SK-N-SH (cell line): ENCODE data around the gene CAMK4. TPM values are rescaled to one million over a fixed set of nuclear protein-coding genes. Genes with fewer than 3 reads are reported as not detected.

Source experiments
- CTCF ChIA-PET: fragments of 300-600, 350-600 bp; formaldehyde crosslinking; extraction: SDS; loops from one replicate; lab custom pipeline; 2021; lab: Yijun Ruan, JAX
- POLR2A ChIA-PET: fragments of 350-600 bp; sonication (Branson Sonifier 250); formaldehyde crosslinking; extraction: SDS; loops from one replicate; lab custom pipeline; 2020; ENCODE audit warnings: antibody characterized with exemption, inconsistent platforms; lab: Yijun Ruan, JAX
- DNase-seq: peaks from one replicate; pipeline ENCODE4 v3.0.0; 2012
- H2AFZ ChIP-seq: fragments of 200-600 bp; sonication (generic); 2 replicates; pipeline ENCODE4 v1.8.1; 2016; ENCODE audit warnings: antibody characterized with exemption, mild to moderate bottlenecking, low read depth
- H3F3A ChIP-seq: fragments of 200-600 bp; sonication (generic); replicated peaks from 2 replicates; pipeline ENCODE3; 2016; ENCODE audit warnings: antibody characterized with exemption, mild to moderate bottlenecking; ENCODE audit not compliant: insufficient read depth
- H3K27ac ChIP-seq, 2 experiments: fragments of 200-500 bp in 1 of 2; fragments of 200-600 bp in 1 of 2; sonication (Bioruptor generic) in 1 of 2; sonication (generic), shearing (Covaris generic) in 1 of 2; 2 replicates each; pipeline versions ENCODE4 v1.5.1 to v1.6.1; 2014 to 2016; ENCODE audit warnings: low read depth in 2 of 2, inconsistent platforms in 1 of 2, low read length in 1 of 2, mild to moderate bottlenecking in 1 of 2, mixed read lengths in 1 of 2
- H3K27me3 ChIP-seq: fragments of 200-600 bp; sonication (generic), shearing (Covaris generic); 2 replicates; pipeline ENCODE4 v1.6.1; 2016; ENCODE audit warnings: mixed run types; ENCODE audit not compliant: insufficient read depth
- H3K36me3 ChIP-seq, 2 experiments: fragments of 200-500 bp in 1 of 2; fragments of 200-600 bp in 1 of 2; sonication (Bioruptor generic) in 1 of 2; sonication (generic) in 1 of 2; replicated peaks in 1 of 2; 2 replicates each; pipeline versions ENCODE3 to v1.5.1; 2014 to 2016; ENCODE audit warnings: low read length in 1 of 2, mild to moderate bottlenecking in 1 of 2; ENCODE audit not compliant: insufficient read depth in 2 of 2, control insufficient read depth in 1 of 2
- H3K4me1 ChIP-seq, 2 experiments: fragments of 200-500 bp in 1 of 2; fragments of 200-600 bp in 1 of 2; sonication (Bioruptor generic) in 1 of 2; sonication (generic), shearing (Covaris generic) in 1 of 2; 2 replicates each; pipeline versions ENCODE4 v1.5.1 to v1.6.1; 2014 to 2016; ENCODE audit warnings: low read depth in 1 of 2, low read length in 1 of 2, mixed run types in 1 of 2; ENCODE audit not compliant: insufficient read depth in 2 of 2, control insufficient read depth in 1 of 2
- H3K4me2 ChIP-seq: fragments of 200-600 bp; sonication (generic), shearing (Covaris generic); 2 replicates; pipeline ENCODE4 v1.6.1; 2017; ENCODE audit warnings: mixed run types
- H3K4me3 ChIP-seq, 2 experiments: fragments of 200-500 bp in 1 of 2; fragments of 200-600 bp in 1 of 2; sonication (Bioruptor generic) in 1 of 2; sonication (generic), shearing (Covaris generic) in 1 of 2; 2 replicates each; pipeline versions ENCODE4 v1.5.1 to v1.8.1; 2014 to 2016; ENCODE audit warnings: low read depth in 2 of 2, inconsistent platforms in 1 of 2, low read length in 1 of 2, mild to moderate bottlenecking in 1 of 2, mixed read lengths in 1 of 2, moderate library complexity in 1 of 2
- H3K79me2 ChIP-seq: fragments of 200-600 bp; sonication (generic); 2 replicates; pipeline ENCODE4 v1.8.1; 2017; ENCODE audit warnings: mild to moderate bottlenecking; ENCODE audit not compliant: insufficient read depth
- H3K9ac ChIP-seq: fragments of 200-600 bp; sonication (generic); 2 replicates; pipeline ENCODE4 v1.6.1; 2017; ENCODE audit warnings: mixed run types
- H3K9me2 ChIP-seq: fragments of 200-600 bp; sonication (generic); 2 replicates; pipeline ENCODE4 v1.6.1; 2017; ENCODE audit warnings: mixed run types
- H3K9me3 ChIP-seq: fragments of 200-600 bp; sonication (generic); 2 replicates; pipeline ENCODE4 v1.6.1; 2017; ENCODE audit warnings: mixed run types, mild to moderate bottlenecking, moderate library complexity
- H4K20me1 ChIP-seq: fragments of 200-600 bp; sonication (generic); 2 replicates; pipeline ENCODE4 v1.6.1; 2017; ENCODE audit warnings: mild to moderate bottlenecking, mixed run types; ENCODE audit not compliant: insufficient read depth
- ELF1 ChIP-seq: IDR thresholded peaks from 2 replicates; pipeline ENCODE4 v1.4.0; 2012
- EP300 ChIP-seq, 2 experiments: IDR thresholded peaks; 2 replicates each; pipeline versions ENCODE4 v1.4.0 to v1.6.1; 2012; ENCODE audit warnings: borderline replicate concordance in 1 of 2, low read depth in 1 of 2, low read length in 1 of 2
- EZH2phosphoT487 ChIP-seq: fragments of 200-600 bp; sonication (generic); IDR thresholded peaks from 2 replicates; pipeline ENCODE4 v1.6.1; 2017; ENCODE audit warnings: low read depth, mixed run types, mild to moderate bottlenecking, antibody characterized with exemption, moderate library complexity, borderline replicate concordance
- IRF3 ChIP-seq: fragments of 150-350 bp; IDR thresholded peaks from 2 replicates; pipeline ENCODE4 v1.6.1; 2016; ENCODE audit warnings: mild to moderate bottlenecking, low read depth, low read length
- MXI1 ChIP-seq: IDR thresholded peaks from 2 replicates; pipeline ENCODE4 v1.6.1; 2012; ENCODE audit warnings: mild to moderate bottlenecking, low read depth, low read length, improper control_type of control experiment
- NRF1 ChIP-seq: IDR thresholded peaks from 2 replicates; pipeline ENCODE4 v1.6.1; 2012; ENCODE audit warnings: low read depth, mild to moderate bottlenecking, low read length
- POLR2AphosphoS5 ChIP-seq: IDR thresholded peaks from 2 replicates; pipeline ENCODE4 v1.6.1; 2012; ENCODE audit warnings: low read depth, low read length
- REST ChIP-seq: IDR thresholded peaks from 2 replicates; pipeline ENCODE4 v1.6.1; 2012; ENCODE audit warnings: mild to moderate bottlenecking, low read depth, low read length, moderate library complexity
- RFX5 ChIP-seq: IDR thresholded peaks from 2 replicates; pipeline ENCODE4 v1.6.1; 2012; ENCODE audit warnings: mild to moderate bottlenecking, improper control_type of control experiment, low read length
- TAF1 ChIP-seq: IDR thresholded peaks from 2 replicates; pipeline ENCODE4 v1.6.1; 2012; ENCODE audit warnings: low read depth, mild to moderate bottlenecking, low read length, moderate library complexity, borderline replicate concordance
- ZBTB33 ChIP-seq: IDR thresholded peaks from 2 replicates; pipeline ENCODE4 v1.4.0; 2012; ENCODE audit warnings: low read depth, borderline replicate concordance
- WGBS: methylation state at CpG from one replicate; pipeline ENCODE4 v1.1.6; 2017; ENCODE audit warnings: low lambda C conversion rate; 5-methylcytosine and 5-hydroxymethylcytosine counted together
- polyA plus RNA-seq, 3 experiments: library from polyadenylated mRNA; depleted of rRNA; stranded (reverse); fragments of >200 nt; gene quantifications; 2 replicates each; pipeline ENCODE4 v1.2.3, GENCODE V29; 2012

The CAMK4 gene
- polyA plus RNA-seq, 1 of the 3 experiments (the other 2 are of a cell fraction), result 4.1 TPM

- TF ChIP-seq REST (no peak), ZBTB33 (no peak), EP300 (IDR thresholded peaks at IDR 0.05; ENCODE audit: borderline replicate concordance in 1 of 2, low read depth in 1 of 2, low read length in 1 of 2) (no peak)
These were observed 569 bp downstream of the CAMK4 start (continued) for GRCh38 chr5:111224561-111225345.

GRCh38 chr5:111225926-111226325 lies 1.7 kb downstream of the CAMK4 start:
- Histone ChIP-seq H3K4me3 (peak overlapping the region in 1 of 2 experiments; percentile 86; a peak in 2 of 4 replicates), H3K27ac (no peak overlapping the region; a peak in 1 of 4 replicates), H4K20me1 (no peaks in the 10 kb centered on the region), H3K36me3 (no peaks in the 10 kb centered on the region), H2AFZ (no peak overlapping the region), H3K4me1 (peaks cover 0 to 26% of the 10 kb centered on the region in 2 experiments; a peak in 2 of 4 replicates), H3K9me2 (no peaks in the 10 kb centered on the region), H3K79me2 (no peaks in the 10 kb centered on the region; the same call in 1 of the 2 replicates), H3K27me3 (no peaks in the 10 kb centered on the region), H3K9me3 (no peaks in the 10 kb centered on the region), H3F3A (peaks cover 4% of the 10 kb centered on the region), H3K4me2 (no peak overlapping the region), H3K9ac (no peak overlapping the region)
- POLR2A ChIA-PET, result interaction anchor here (1.8 kb wide), 1 partner anchor 161 kb away, joined by 8 read pairs; no protein-coding TSS in a partner anchor
- 72% methylated on average over 4 of the region's 4 CpGs for WGBS
- no peak for TF ChIP-seq MXI1
- TF ChIP-seq ELF1, result no peak
- TF ChIP-seq POLR2AphosphoS5, result no peak
- TF ChIP-seq EZH2phosphoT487, result no peak
- no peak for TF ChIP-seq TAF1
- no peak for TF ChIP-seq IRF3
- TF ChIP-seq RFX5, result no peak
- TF ChIP-seq NRF1, result no peak
- peak; percentile 16 for DNase-seq
- CTCF ChIA-PET, result interaction anchor here (1.0 kb wide), 2 partner anchors 160 to 252 kb away, joined by 3 read pairs; no protein-coding TSS in a partner anchor
